ENCODE data around the gene PRKCD. TPM values are rescaled to one million over a fixed set of nuclear protein-coding genes. Genes with fewer than 3 reads are reported as not detected.

The PRKCD gene
- total RNA-seq, 1 donor from 2014 or later = 17.1 TPM

GRCh38 chr3:53173107-53173506 lies 12.1 kb downstream of the PRKCD start:
- TF ChIP-seq CTCF (IDR thresholded peaks at IDR 0.05) = no peak
- peaks cover 2% of the 10 kb centered on the region for H3K36me3 Mint-ChIP-seq (ENCODE audit: low read depth)
- no peak overlapping the region for H3K4me3 Mint-ChIP-seq (ENCODE audit: unreplicated experiment)
- H3K27ac Mint-ChIP-seq (ENCODE audit: unreplicated experiment) = no peak overlapping the region
- H3K4me1 Mint-ChIP-seq (ENCODE audit: low read depth) = peaks cover 19% of the 10 kb centered on the region
- no peaks in the 10 kb centered on the region for H3K9me3 Mint-ChIP-seq (ENCODE audit: low read depth)
- DNase-seq (ENCODE audit: low spot score) = no peak
- no peaks in the 10 kb centered on the region for H3K27me3 Mint-ChIP-seq (ENCODE audit: low read depth)

- no peak for DNase-seq (ENCODE audit: low spot score)
- H3K36me3 Mint-ChIP-seq (ENCODE audit: low read depth) = peaks cover 10% of the 10 kb centered on the region
- no peaks in the 10 kb centered on the region for H3K27me3 Mint-ChIP-seq (ENCODE audit: low read depth)
- H3K9me3 Mint-ChIP-seq (ENCODE audit: low read depth) = no peaks in the 10 kb centered on the region
- peaks cover 6% of the 10 kb centered on the region for H3K4me1 Mint-ChIP-seq (ENCODE audit: low read depth)
- TF ChIP-seq CTCF (IDR thresholded peaks at IDR 0.05) = no peak
- no peak overlapping the region for H3K4me3 Mint-ChIP-seq (ENCODE audit: unreplicated experiment)
- H3K27ac Mint-ChIP-seq (ENCODE audit: unreplicated experiment) = no peak overlapping the region
These were observed 13.6 kb downstream of the PRKCD start for GRCh38 chr3:53174346-53175250.

DNA sequence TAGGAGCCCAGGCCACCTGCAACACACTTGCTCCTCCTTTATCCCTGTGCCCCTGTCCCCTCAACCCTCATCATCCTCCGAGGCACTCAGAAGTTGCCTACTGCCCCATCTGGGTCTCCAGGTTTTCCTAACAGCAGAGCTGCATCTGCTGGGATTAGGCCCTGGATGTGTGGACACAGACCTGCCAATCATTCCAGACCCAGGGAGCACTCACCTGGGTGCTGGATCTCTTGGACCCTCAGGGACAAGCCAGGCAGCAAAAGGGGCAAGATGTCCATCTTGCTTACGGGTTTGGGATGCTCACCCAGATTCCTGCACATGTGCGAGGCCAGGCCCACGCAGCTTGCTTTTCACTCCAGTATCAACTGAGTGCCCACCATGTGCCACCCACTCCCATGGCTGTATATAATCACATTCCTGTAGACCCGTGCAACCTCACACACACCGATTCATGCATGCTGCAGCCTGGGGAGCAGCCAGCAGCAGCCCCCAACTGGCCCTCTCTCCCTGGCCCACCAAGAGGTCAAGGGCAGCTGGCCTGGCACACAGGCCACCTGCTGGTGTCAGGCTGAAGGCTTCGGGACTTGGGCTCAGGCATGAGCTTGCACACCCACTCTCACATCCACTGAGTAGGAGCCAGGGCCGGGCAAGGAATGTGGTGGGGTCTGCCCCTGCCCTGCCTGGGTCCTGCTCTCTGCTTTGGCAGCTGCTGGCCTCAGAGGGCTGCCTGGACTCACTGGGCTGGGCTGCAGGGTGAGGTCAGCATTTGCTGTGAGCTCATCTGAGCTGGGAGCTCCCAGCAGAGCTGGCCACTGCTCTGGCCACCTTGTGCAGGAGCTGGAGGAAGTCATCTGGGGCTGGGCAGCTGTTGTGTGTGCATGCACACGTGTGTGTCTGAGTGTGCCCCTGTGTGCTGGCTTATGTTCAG lies 14.9 kb downstream of the PRKCD start:
- Mint-ChIP-seq H3K36me3 (ENCODE audit: low read depth) (peaks cover 15% of the 10 kb centered on the region), H3K27ac (ENCODE audit: unreplicated experiment) (no peak overlapping the region), H3K27me3 (ENCODE audit: low read depth) (no peaks in the 10 kb centered on the region), H3K9me3 (ENCODE audit: low read depth) (no peaks in the 10 kb centered on the region), H3K4me3 (ENCODE audit: unreplicated experiment) (no peak overlapping the region), H3K4me1 (ENCODE audit: low read depth) (no peaks in the 10 kb centered on the region)
- TF ChIP-seq CTCF (IDR thresholded peaks at IDR 0.05) = no peak
- DNase-seq (ENCODE audit: low spot score) = no peak

DNA sequence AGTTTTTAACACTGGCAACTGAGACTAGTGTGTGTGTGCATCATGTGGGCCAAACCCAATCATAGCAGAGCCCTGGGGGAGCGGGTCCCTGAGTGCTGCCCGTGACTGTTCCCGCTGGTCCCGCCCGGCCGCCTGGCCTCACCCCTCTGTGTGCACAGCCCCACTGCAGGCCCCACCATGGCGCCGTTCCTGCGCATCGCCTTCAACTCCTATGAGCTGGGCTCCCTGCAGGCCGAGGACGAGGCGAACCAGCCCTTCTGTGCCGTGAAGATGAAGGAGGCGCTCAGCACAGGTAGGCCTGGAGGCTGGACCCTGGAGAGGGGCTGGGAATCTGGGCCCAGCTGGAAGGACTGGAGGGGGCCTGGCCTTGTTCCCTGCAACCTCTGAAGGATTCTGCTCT lies 17.2 kb downstream of the PRKCD start:
- H3K27me3 Mint-ChIP-seq (ENCODE audit: low read depth) = no peaks in the 10 kb centered on the region
- no peaks in the 10 kb centered on the region for H3K9me3 Mint-ChIP-seq (ENCODE audit: low read depth)
- no peak overlapping the region for H3K27ac Mint-ChIP-seq (ENCODE audit: unreplicated experiment)
- peak; percentile 88 for DNase-seq (ENCODE audit: low spot score)
- peaks cover 17% of the 10 kb centered on the region for H3K36me3 Mint-ChIP-seq (ENCODE audit: low read depth)
- H3K4me3 Mint-ChIP-seq (ENCODE audit: unreplicated experiment) = no peak overlapping the region
- no peaks in the 10 kb centered on the region for H3K4me1 Mint-ChIP-seq (ENCODE audit: low read depth)
- no peak for TF ChIP-seq CTCF (IDR thresholded peaks at IDR 0.05)

DNA sequence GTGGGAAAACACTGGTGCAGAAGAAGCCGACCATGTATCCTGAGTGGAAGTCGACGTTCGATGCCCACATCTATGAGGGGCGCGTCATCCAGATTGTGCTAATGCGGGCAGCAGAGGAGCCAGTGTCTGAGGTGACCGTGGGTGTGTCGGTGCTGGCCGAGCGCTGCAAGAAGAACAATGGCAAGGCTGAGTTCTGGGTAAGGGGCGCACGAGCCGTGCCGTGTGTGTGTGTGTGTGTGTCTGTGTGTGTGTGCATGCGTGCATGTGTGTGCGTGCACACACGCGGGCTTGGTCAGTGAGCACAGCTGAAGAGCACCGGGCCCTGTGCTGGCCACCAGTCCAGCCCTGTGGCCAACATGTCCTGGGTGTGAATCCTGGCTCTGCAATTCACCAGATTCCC lies 18.6 kb downstream of the PRKCD start:
- Mint-ChIP-seq H3K9me3 (ENCODE audit: low read depth) (no peaks in the 10 kb centered on the region), H3K36me3 (ENCODE audit: low read depth) (peaks cover 16% of the 10 kb centered on the region), H3K27me3 (ENCODE audit: low read depth) (no peaks in the 10 kb centered on the region), H3K4me3 (ENCODE audit: unreplicated experiment) (no peak overlapping the region), H3K27ac (ENCODE audit: unreplicated experiment) (no peak overlapping the region), H3K4me1 (ENCODE audit: low read depth) (no peaks in the 10 kb centered on the region)
- DNase-seq (ENCODE audit: low spot score) = no peak
- TF ChIP-seq CTCF (IDR thresholded peaks at IDR 0.05) = no peak

Measured in chondrocyte (in vitro differentiated cells).